ENCODE results near the gene SREBF1. TPM values are rescaled to one million over a fixed set of nuclear protein-coding genes. Genes with fewer than 3 reads are reported as not detected.

Gene SREBF1
- total and polyA plus RNA-seq, 2 of the 8 experiments (the other 6 are each of a cell fraction or from before 2014, with no cell fraction given), result 28.6 to 70.8 TPM

- no peak for FAIRE-seq
- 0 out of 2 replicates have a peak overlapping the region, but pooled peaks have one; percentile 61 for H2BK15ac ChIP-seq (ENCODE audit: low read length)
- TF ChIP-seq KDM4A (IDR thresholded peaks at IDR 0.05; ENCODE audit: low read depth, low read length, severe bottlenecking) (no peak), SAP30 (IDR thresholded peaks at IDR 0.05; ENCODE audit: insufficient read depth, insufficient replicate concordance, low read length) (no peak), ASH2L (IDR thresholded peaks at IDR 0.05; ENCODE audit: low read length) (no peak), NANOG (IDR thresholded peaks at IDR 0.05; ENCODE audit: insufficient read depth, low read depth, low read length, poor library complexity, severe bottlenecking) (no peak), SRF (IDR thresholded peaks at IDR 0.05; ENCODE audit: low read depth, low read length) (no peak), RFX5 (IDR thresholded peaks at IDR 0.05; ENCODE audit: borderline replicate concordance, low read depth, low read length) (no peak), CEBPB (IDR thresholded peaks at IDR 0.05; ENCODE audit: low read depth, low read length) (no peak), ZNF274 (IDR thresholded peaks at IDR 0.05; ENCODE audit: borderline replicate concordance, extremely low read depth, low read length) (no peak), SIRT6 (IDR thresholded peaks at IDR 0.05; ENCODE audit: low read length) (no peak), CHD1 (IDR thresholded peaks at IDR 0.05; ENCODE audit: low read depth, low read length) (no peak)
- TF ChIP-seq, protein P1, sequence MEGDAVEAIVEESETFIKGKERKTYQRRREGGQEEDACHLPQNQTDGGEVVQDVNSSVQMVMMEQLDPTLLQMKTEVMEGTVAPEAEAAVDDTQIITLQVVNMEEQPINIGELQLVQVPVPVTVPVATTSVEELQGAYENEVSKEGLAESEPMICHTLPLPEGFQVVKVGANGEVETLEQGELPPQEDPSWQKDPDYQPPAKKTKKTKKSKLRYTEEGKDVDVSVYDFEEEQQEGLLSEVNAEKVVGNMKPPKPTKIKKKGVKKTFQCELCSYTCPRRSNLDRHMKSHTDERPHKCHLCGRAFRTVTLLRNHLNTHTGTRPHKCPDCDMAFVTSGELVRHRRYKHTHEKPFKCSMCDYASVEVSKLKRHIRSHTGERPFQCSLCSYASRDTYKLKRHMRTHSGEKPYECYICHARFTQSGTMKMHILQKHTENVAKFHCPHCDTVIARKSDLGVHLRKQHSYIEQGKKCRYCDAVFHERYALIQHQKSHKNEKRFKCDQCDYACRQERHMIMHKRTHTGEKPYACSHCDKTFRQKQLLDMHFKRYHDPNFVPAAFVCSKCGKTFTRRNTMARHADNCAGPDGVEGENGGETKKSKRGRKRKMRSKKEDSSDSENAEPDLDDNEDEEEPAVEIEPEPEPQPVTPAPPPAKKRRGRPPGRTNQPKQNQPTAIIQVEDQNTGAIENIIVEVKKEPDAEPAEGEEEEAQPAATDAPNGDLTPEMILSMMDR (IDR thresholded peaks at IDR 0.05; ENCODE audit: control extremely low read depth in 1 of 3, insufficient read depth in 1 of 3, low read depth in 1 of 3, low read length in 3 of 3), result no peak
Observed at GRCh38 chr17:17806035-17806434, 30.8 kb downstream of the SREBF1 start.

More at GRCh38 chr17:17806035-17806434, 30.8 kb downstream of the SREBF1 start:
- Histone ChIP-seq H3K23ac (ENCODE audit: insufficient read length) (no peak overlapping the region), H2AK5ac (ENCODE audit: low read depth, low read length) (no peak overlapping the region), H4K20me1 (replicated peaks in 1 of 2; ENCODE audit: control insufficient read depth in 1 of 2, insufficient read depth in 2 of 2, low read length in 2 of 2) (peaks cover 1 to 4% of the 10 kb centered on the region in 2 experiments), H3K4me1 (replicated peaks in 1 of 4; ENCODE audit: control insufficient read depth in 3 of 4, insufficient read depth in 4 of 4, low read length in 3 of 4) (peaks cover 0 to 13% (median 7%) of the 10 kb centered on the region in 4 experiments; a peak in 5 of 7 replicates), H3K56ac (replicated peaks; ENCODE audit: insufficient read length, low read depth, low read length) (no peak overlapping the region), H2BK20ac (ENCODE audit: low read length) (0 out of 2 replicates have a peak overlapping the region, but pooled peaks have one; percentile 34), H3K9ac (replicated peaks in 1 of 4; ENCODE audit: extremely low read depth in 1 of 4, low read depth in 3 of 4, low read length in 3 of 4) (no peak overlapping the region), H3K4me3 (ENCODE audit: extremely low read depth in 1 of 4, insufficient read depth in 2 of 4, low read depth in 3 of 4, low read length in 4 of 4) (no peak overlapping the region), H3K18ac (ENCODE audit: extremely low read depth, low read length) (no peak overlapping the region), H3K4ac (replicated peaks; ENCODE audit: insufficient read length, low read depth, low read length) (no peak overlapping the region), H2BK12ac (ENCODE audit: low read depth, low read length) (peak overlapping the region; percentile 5; the same call in 1 of the 2 replicates), H2BK5ac (ENCODE audit: low read depth, low read length) (peak overlapping the region; percentile 60; the same call in 1 of the 2 replicates), H3K36me3 (ENCODE audit: control insufficient read depth in 2 of 4, insufficient read depth in 4 of 4, low read length in 3 of 4) (no peaks in the 10 kb centered on the region), H4K8ac (ENCODE audit: extremely low read depth, insufficient read depth, low read length) (no peak overlapping the region), H3K79me2 (ENCODE audit: control insufficient read depth in 1 of 2, insufficient read depth in 2 of 2, low read length in 2 of 2) (no peaks in the 10 kb centered on the region), H3K79me1 (ENCODE audit: low read depth, low read length) (no peaks in the 10 kb centered on the region), H3K9me3 (ENCODE audit: insufficient read depth in 2 of 2, low read depth in 1 of 2, low read length in 1 of 2) (no peaks in the 10 kb centered on the region), H2AFZ (ENCODE audit: low read length) (no peak overlapping the region), H3K27ac (ENCODE audit: low read depth, low read length) (no peak overlapping the region), H4K5ac (ENCODE audit: insufficient read length, low read depth, low read length) (no peak overlapping the region), H3K23me2 (ENCODE audit: low read depth, low read length) (peaks cover 10% of the 10 kb centered on the region; the same call in 1 of the 2 replicates), H3K4me2 (ENCODE audit: insufficient read depth in 1 of 2, low read depth in 2 of 2, low read length in 2 of 2) (no peak overlapping the region), H3K14ac (ENCODE audit: insufficient read length) (no peak overlapping the region), H2BK120ac (replicated peaks; ENCODE audit: low read depth, low read length) (no peak overlapping the region), H4K91ac (replicated peaks; ENCODE audit: insufficient read length, low read length) (no peak overlapping the region), H3K27me3 (replicated peaks in 1 of 4; ENCODE audit: control insufficient read depth in 3 of 4, extremely low read depth in 1 of 4, insufficient read depth in 3 of 4, low read length in 3 of 4) (peaks cover 6 to 23% (median 17%) of the 10 kb centered on the region in 4 experiments)
- 88% methylated on average over 4 of the region's 4 CpGs; no CpG with 5 or more reads in 1 of the 2 experiments for WGBS, 2 experiments (ENCODE audit: extremely low coverage in 1 of 2, insufficient coverage in 1 of 2, insufficient read length in 1 of 2, insufficient replicate concordance in 2 of 2, low coverage in 1 of 2, low lambda C conversion rate in 2 of 2, missing lambda C conversion rate in 1 of 2)
- no peak for DNase-seq (ENCODE audit: low read depth in 1 of 2, low spot score in 2 of 2)
- POLR2A ChIA-PET (ENCODE audit: partially characterized antibody), result interaction anchor here (1.3 to 24.7 kb wide), 3 partner anchors 12 to 38 kb away, joined by 3 to 532 read pairs (median 3); partner anchors contain the start of gene SREBF1
- CTCF ChIA-PET (ENCODE audit: partially characterized antibody), result interaction anchor here (0.7 to 18.1 kb wide), 10 partner anchors 10 to 113 kb away, joined by 3 to 375 read pairs (median 4); no protein-coding TSS in a partner anchor
